ENCODE data around the gene LSAMP.

LSAMP gene

GRCh38 chr3:116350119-116350733, 95.1 kb downstream of the LSAMP start:
- no peak for DNase-seq

GRCh38 chr3:116348216-116348615, 97.1 kb downstream of the LSAMP start:
- no peak for DNase-seq

- no peak for DNase-seq
These were observed 102.8 kb downstream of the LSAMP start for GRCh38 chr3:116342499-116342898.

- DNase-seq = no peak
These were observed 103.4 kb downstream of the LSAMP start for GRCh38 chr3:116341899-116342298.

- DNase-seq = no peak
These were observed 103.9 kb downstream of the LSAMP start for GRCh38 chr3:116341381-116341780.

- no peak for DNase-seq
These were observed 104.5 kb downstream of the LSAMP start for GRCh38 chr3:116340680-116341216.

GRCh38 chr3:116339441-116340028, 105.8 kb downstream of the LSAMP start:
- peak; percentile 6 for DNase-seq

GRCh38 chr3:116338713-116339112, 106.6 kb downstream of the LSAMP start:
- DNase-seq = no peak

GRCh38 chr3:116337229-116337628, 108.1 kb downstream of the LSAMP start:
- DNase-seq = no peak

- no peak for DNase-seq
These were observed 113.9 kb downstream of the LSAMP start for GRCh38 chr3:116331380-116331779.

- no peak for DNase-seq
These were observed 122.4 kb downstream of the LSAMP start for GRCh38 chr3:116322750-116323375.

GRCh38 chr3:116318370-116318769, 126.9 kb downstream of the LSAMP start:
- DNase-seq = no peak

- no peak for DNase-seq
These were observed 128.5 kb downstream of the LSAMP start for GRCh38 chr3:116316771-116317170.

- no peak for DNase-seq
These were observed 130.8 kb downstream of the LSAMP start for GRCh38 chr3:116314476-116314875.

- no peak for DNase-seq
These were observed 138.6 kb downstream of the LSAMP start for GRCh38 chr3:116306720-116307119.

- no peak for DNase-seq
These were observed 139.1 kb downstream of the LSAMP start for GRCh38 chr3:116306149-116306548.

GRCh38 chr3:116302087-116302747, 143.1 kb downstream of the LSAMP start:
- no peak for DNase-seq

- no peak for DNase-seq
These were observed 143.9 kb downstream of the LSAMP start for GRCh38 chr3:116301422-116301821.

GRCh38 chr3:116300226-116300625, 145.1 kb downstream of the LSAMP start:
- no peak for DNase-seq

- DNase-seq = no peak
These were observed 145.6 kb downstream of the LSAMP start for GRCh38 chr3:116299646-116300081.

- DNase-seq = no peak
These were observed 147.1 kb downstream of the LSAMP start for GRCh38 chr3:116298151-116298550.

GRCh38 chr3:116291141-116291540, 154.1 kb downstream of the LSAMP start:
- no peak for DNase-seq

GRCh38 chr3:116288485-116288884, 156.8 kb downstream of the LSAMP start:
- no peak for DNase-seq

Data from DMS79 treated with DMSO at 0.1 percent for 48 hours (cell line).